Mucosa of descending colon (tissue), 3 donors: Measurements from ENCODE around the gene CD101. TPM values are rescaled to one million over a fixed set of nuclear protein-coding genes. Genes with fewer than 3 reads are reported as not detected.

ENCODE experiments used
- ATAC-seq: fragments of 200-7000 bp; cut with Tn5 transposase; one replicate; pipeline ENCODE4 v1.9.1; 2020; ENCODE audit warnings: mild to moderate bottlenecking, moderate library complexity
- DNase-seq, 3 donors: peaks; one replicate each; pipeline ENCODE4 v3.0.0-alpha.2; 2020
- H3K36me3 ChIP-seq: fragments of 200-600 bp; one replicate; pipeline ENCODE4 v1.8.0; 2021; ENCODE audit warnings: low read depth, mild to moderate bottlenecking
- H3K4me1 ChIP-seq: fragments of 200-600 bp; one replicate; pipeline ENCODE4 v1.8.0; 2021; ENCODE audit warnings: low read depth, mild to moderate bottlenecking
- H3K4me3 ChIP-seq: fragments of 200-600 bp; one replicate; pipeline ENCODE4 v1.8.0; 2021; ENCODE audit warnings: mild to moderate bottlenecking
- H3K9me3 ChIP-seq: fragments of 200-600 bp; one replicate; pipeline ENCODE4 v1.8.0; 2021; ENCODE audit warnings: mild to moderate bottlenecking
- CTCF ChIP-seq: fragments of 200-600 bp; IDR thresholded peaks from one replicate; pipeline ENCODE4 v1.8.0; 2022; ENCODE audit warnings: antibody characterized with exemption, mild to moderate bottlenecking
- intact Hi-C, 2 donors: fragments of 100-400 bp; cut with DNase I in 1 of 2; cut with micrococcal nuclease in 1 of 2; formaldehyde crosslinking; loops; one replicate each; pipeline versions ENCODE4 v1.11.0 to v1.11.1; 2022; cut with DNase I, micrococcal nuclease
- total RNA-seq, 3 donors: library from RNA; stranded (reverse); fragmentation: NEBNext Ultra II Directional in 2 of 3; extraction: Animal tissue kit (Norgen Biotek cat#: 25700) in 2 of 3; gene quantifications; one replicate each; pipeline versions ENCODE4 v1.2.1 to v1.2.4, GENCODE V29; 2021 to 2023
- donor health status: DM: no; HTN: no; CAD: no; lungs with moderate emphysema.
- donor health status: DM: no; HTN: no; CAD: no.
- donor health status: DM: no; HTN: yes; CAD: no.

The CD101 gene
- total RNA-seq, 3 donors from 2014 or later = 4.6 to 6.1 (median 4.7) TPM

GRCh38 chr1:117010310-117010969 lies 8.9 kb downstream of the CD101 start:
- ATAC-seq = no peak
- TF ChIP-seq CTCF = no peak
- no peaks in the 10 kb centered on the region for H3K4me1 ChIP-seq
- no peaks in the 10 kb centered on the region for H3K9me3 ChIP-seq
- intact Hi-C loops = no loop called here
- H3K36me3 ChIP-seq = no peaks in the 10 kb centered on the region
- DNase-seq = no peak
- H3K4me3 ChIP-seq = no peak overlapping the region

- no peak for ATAC-seq
- Histone ChIP-seq H3K9me3 (no peaks in the 10 kb centered on the region), H3K4me3 (no peak overlapping the region), H3K4me1 (no peaks in the 10 kb centered on the region), H3K36me3 (no peaks in the 10 kb centered on the region)
- no peak for DNase-seq
- no peak for TF ChIP-seq CTCF
- intact Hi-C loops = no loop called here
Measured at GRCh38 chr1:117011334-117011733, 9.8 kb downstream of the CD101 start.

GRCh38 chr1:117013309-117013858 lies 11.8 kb downstream of the CD101 start:
- H3K36me3 ChIP-seq = no peaks in the 10 kb centered on the region
- intact Hi-C loops = no loop called here
- DNase-seq = no peak
- no peak for TF ChIP-seq CTCF
- no peak overlapping the region for H3K4me3 ChIP-seq
- H3K4me1 ChIP-seq = no peaks in the 10 kb centered on the region
- ATAC-seq = no peak
- H3K9me3 ChIP-seq = no peaks in the 10 kb centered on the region

- no peak overlapping the region for H3K4me3 ChIP-seq
- DNase-seq (no peak), ATAC-seq (no peak)
- no peaks in the 10 kb centered on the region for H3K36me3 ChIP-seq
- H3K4me1 ChIP-seq = no peaks in the 10 kb centered on the region
- intact Hi-C loops = no loop called here
- H3K9me3 ChIP-seq = no peaks in the 10 kb centered on the region
- no peak for TF ChIP-seq CTCF
Measured at GRCh38 chr1:117014209-117014608, 12.6 kb downstream of the CD101 start.

- H3K4me1 ChIP-seq = no peaks in the 10 kb centered on the region
- no peaks in the 10 kb centered on the region for H3K36me3 ChIP-seq
- intact Hi-C loops = no loop called here
- DNase-seq (no peak), ATAC-seq (no peak)
- TF ChIP-seq CTCF = no peak
- no peak overlapping the region for H3K4me3 ChIP-seq
- no peaks in the 10 kb centered on the region for H3K9me3 ChIP-seq
Measured at GRCh38 chr1:117015724-117016123, 14.2 kb downstream of the CD101 start.
